Lower lobe of right lung (tissue), 2 donors: ENCODE data around the gene KCNG2. TPM values are rescaled to one million over a fixed set of nuclear protein-coding genes. Genes with fewer than 3 reads are reported as not detected.
A peak's percentile ranks its signal among the peaks of the same experiment; 100 is the strongest.

Experiments used
- ATAC-seq, 2 donors: fragments of 200-7000 bp; cut with Tn5 transposase; one replicate each; pipeline ENCODE4 v1.9.1; 2020 to 2022; ENCODE audit warnings: mild to moderate bottlenecking in 2 of 2, moderate library complexity in 2 of 2
- DNase-seq: peaks from one replicate; pipeline ENCODE4 v3.0.0-alpha.2; 2020
- H3K27ac ChIP-seq: fragments of 200-600 bp; one replicate; pipeline ENCODE4 v1.8.0; 2022
- H3K27me3 ChIP-seq: fragments of 200-600 bp; one replicate; pipeline ENCODE4 v1.8.0; 2022; ENCODE audit warnings: low read depth
- H3K36me3 ChIP-seq: fragments of 200-600 bp; one replicate; pipeline ENCODE4 v1.8.0; 2022; ENCODE audit warnings: mild to moderate bottlenecking
- H3K4me1 ChIP-seq: fragments of 200-600 bp; one replicate; pipeline ENCODE4 v1.8.0; 2022
- H3K4me3 ChIP-seq: fragments of 200-600 bp; one replicate; pipeline ENCODE4 v1.8.0; 2022; ENCODE audit warnings: mild to moderate bottlenecking
- H3K9me3 ChIP-seq: fragments of 200-600 bp; one replicate; pipeline ENCODE4 v1.8.0; 2022
- intact Hi-C: fragments of 100-400 bp; cut with DNase I; formaldehyde crosslinking; loops from one replicate; pipeline ENCODE4 v1.11.0; 2022
- total RNA-seq: library from RNA; stranded (reverse); fragmentation: NEBNext Ultra II Directional; extraction: Animal tissue kit (Norgen Biotek cat#: 25700); gene quantifications from one replicate; pipeline ENCODE4 v1.2.1, GENCODE V29; 2021
- TF ChIP-seq, protein P1 (sequence below): fragments of 200-600 bp; IDR thresholded peaks from one replicate; pipeline ENCODE4 v1.8.0; 2022; ENCODE audit warnings: antibody characterized with exemption, mild to moderate bottlenecking
- donor health status: DM: no; HTN: yes; CAD: no; lungs with severe emphysema.

Gene KCNG2
- total RNA-seq, 1 donor from 2014 or later: 0.50 TPM

DNA sequence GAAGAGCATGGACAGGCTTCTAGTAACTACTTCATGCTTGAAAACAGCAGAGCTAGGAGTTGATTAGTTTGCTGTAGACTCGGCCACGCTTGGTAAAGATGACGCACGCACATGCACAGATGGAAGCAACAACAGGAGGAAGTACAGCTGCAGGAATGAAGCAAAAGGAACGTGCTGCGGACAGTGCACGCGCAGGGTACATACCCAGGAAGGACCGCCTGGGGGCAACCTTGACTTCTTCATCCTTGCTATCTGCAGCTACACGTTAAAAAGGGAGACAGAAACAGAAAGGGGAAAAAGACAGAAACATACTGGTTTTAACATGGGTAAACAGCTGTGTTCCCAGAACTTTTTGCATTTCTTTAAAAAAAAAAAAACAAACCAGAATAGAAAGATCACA, 136.0 kb downstream of the KCNG2 start:
- no peak overlapping the region for H3K4me3 ChIP-seq
- H3K27ac ChIP-seq: no peak overlapping the region
- intact Hi-C loops: no loop called here
- TF ChIP-seq, protein P1, sequence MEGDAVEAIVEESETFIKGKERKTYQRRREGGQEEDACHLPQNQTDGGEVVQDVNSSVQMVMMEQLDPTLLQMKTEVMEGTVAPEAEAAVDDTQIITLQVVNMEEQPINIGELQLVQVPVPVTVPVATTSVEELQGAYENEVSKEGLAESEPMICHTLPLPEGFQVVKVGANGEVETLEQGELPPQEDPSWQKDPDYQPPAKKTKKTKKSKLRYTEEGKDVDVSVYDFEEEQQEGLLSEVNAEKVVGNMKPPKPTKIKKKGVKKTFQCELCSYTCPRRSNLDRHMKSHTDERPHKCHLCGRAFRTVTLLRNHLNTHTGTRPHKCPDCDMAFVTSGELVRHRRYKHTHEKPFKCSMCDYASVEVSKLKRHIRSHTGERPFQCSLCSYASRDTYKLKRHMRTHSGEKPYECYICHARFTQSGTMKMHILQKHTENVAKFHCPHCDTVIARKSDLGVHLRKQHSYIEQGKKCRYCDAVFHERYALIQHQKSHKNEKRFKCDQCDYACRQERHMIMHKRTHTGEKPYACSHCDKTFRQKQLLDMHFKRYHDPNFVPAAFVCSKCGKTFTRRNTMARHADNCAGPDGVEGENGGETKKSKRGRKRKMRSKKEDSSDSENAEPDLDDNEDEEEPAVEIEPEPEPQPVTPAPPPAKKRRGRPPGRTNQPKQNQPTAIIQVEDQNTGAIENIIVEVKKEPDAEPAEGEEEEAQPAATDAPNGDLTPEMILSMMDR: no peak
- ATAC-seq (peak; percentile 63 to 73), DNase-seq (peak; percentile 50)
- H3K36me3 ChIP-seq: peaks cover 19% of the 10 kb centered on the region
- peaks cover 41% of the 10 kb centered on the region for H3K9me3 ChIP-seq
- H3K4me1 ChIP-seq: peaks cover 9% of the 10 kb centered on the region
- H3K27me3 ChIP-seq: no peaks in the 10 kb centered on the region

DNA sequence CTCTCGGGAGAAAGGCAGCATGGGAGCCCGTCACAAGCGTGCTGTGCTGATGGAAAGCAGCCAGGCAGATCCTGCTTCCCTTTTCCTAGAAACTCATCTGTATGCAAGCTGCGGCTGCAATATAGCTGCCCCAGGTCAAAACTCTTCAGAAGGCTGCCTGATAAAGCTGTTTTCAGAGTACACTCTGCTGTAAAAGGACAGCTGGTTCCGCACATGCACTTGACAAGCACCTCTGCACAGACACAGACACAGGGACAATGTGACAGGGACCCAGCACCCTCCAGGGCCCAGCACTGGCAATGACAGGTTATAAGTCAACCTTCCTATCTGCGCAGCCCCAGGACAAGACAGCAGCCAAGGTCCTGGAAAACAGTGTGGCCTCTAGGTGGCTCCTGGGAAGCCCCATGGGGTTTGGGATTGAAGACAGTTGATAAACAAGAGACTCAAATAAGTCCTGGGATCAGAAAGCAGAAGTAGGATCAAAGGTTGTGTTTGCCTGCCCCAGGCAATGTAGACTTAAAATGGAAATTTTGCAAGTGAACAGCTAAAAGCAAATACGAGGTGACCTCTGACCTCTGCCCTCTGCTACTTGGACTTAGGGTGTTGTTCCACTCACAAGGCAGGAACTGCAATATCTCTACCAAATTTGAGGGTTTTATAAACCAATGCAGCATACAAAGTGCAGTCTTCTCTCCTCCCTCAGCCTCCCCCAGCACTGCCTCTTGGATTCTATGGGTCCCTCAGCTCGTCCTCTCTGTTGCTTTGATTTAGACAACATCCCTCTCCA, 136.8 kb downstream of the KCNG2 start:
- H3K27ac ChIP-seq: peak overlapping the region; percentile 16
- ATAC-seq: peak; percentile 54 to 58
- H3K4me3 ChIP-seq: no peak overlapping the region
- peaks cover 20% of the 10 kb centered on the region for H3K36me3 ChIP-seq
- H3K9me3 ChIP-seq: peaks cover 34% of the 10 kb centered on the region
- TF ChIP-seq, protein P1: no peak
- DNase-seq: peak; percentile 48
- H3K4me1 ChIP-seq: peaks cover 9% of the 10 kb centered on the region
- intact Hi-C loops: no loop called here
- no peaks in the 10 kb centered on the region for H3K27me3 ChIP-seq

DNA sequence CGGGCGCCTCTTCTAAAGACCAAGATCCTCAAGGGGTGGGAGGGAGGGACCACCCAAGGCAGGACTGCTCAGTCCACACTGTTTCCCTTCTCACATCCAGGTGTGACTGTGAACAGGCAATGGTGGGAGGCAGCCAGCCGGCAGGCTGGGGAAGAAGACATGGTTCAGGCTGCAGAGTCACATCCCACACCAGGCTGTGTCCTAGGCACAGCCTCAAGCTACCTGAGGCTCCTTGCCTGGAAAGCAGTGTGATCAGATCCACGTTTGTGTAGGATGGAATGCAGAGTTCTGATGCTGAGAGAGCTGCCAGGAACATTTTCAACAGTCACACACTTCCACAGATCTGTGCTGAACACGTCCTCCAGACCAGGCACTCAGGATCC, 137.4 kb downstream of the KCNG2 start:
- no peak overlapping the region for H3K4me3 ChIP-seq
- H3K4me1 ChIP-seq: peaks cover 9% of the 10 kb centered on the region
- TF ChIP-seq, protein P1: no peak
- H3K27ac ChIP-seq: no peak overlapping the region
- H3K9me3 ChIP-seq: peaks cover 29% of the 10 kb centered on the region
- DNase-seq (peak; percentile 4), ATAC-seq (no peak)
- no peaks in the 10 kb centered on the region for H3K27me3 ChIP-seq
- intact Hi-C loops: no loop called here
- peaks cover 26% of the 10 kb centered on the region for H3K36me3 ChIP-seq

DNA sequence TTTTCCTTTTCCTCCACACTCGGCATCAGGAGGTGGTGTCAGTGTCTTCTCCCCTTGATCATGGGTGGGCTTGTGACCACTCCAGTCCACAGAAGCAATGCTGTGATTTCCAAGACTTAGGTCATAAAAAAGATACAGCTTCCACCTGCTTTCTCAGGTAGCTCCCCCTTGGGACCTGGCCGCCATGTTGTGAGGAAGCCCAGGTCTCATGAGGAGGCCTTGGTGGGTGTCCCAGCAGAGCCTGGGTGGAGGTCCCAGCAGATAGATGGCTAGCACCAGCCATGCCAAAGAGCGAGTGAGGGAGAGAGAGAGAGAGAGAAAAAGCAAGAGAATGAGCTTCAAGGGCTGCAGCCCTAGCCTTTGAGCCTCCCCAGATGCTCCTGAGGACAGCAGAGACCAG, 137.8 kb downstream of the KCNG2 start:
- ATAC-seq: no peak
- peaks cover 24% of the 10 kb centered on the region for H3K9me3 ChIP-seq
- DNase-seq: peak; percentile 7
- no peaks in the 10 kb centered on the region for H3K27me3 ChIP-seq
- no peak overlapping the region for H3K4me3 ChIP-seq
- H3K4me1 ChIP-seq: peaks cover 9% of the 10 kb centered on the region
- H3K27ac ChIP-seq: no peak overlapping the region
- intact Hi-C loops: no loop called here
- H3K36me3 ChIP-seq: peaks cover 30% of the 10 kb centered on the region
- TF ChIP-seq, protein P1: no peak

DNA sequence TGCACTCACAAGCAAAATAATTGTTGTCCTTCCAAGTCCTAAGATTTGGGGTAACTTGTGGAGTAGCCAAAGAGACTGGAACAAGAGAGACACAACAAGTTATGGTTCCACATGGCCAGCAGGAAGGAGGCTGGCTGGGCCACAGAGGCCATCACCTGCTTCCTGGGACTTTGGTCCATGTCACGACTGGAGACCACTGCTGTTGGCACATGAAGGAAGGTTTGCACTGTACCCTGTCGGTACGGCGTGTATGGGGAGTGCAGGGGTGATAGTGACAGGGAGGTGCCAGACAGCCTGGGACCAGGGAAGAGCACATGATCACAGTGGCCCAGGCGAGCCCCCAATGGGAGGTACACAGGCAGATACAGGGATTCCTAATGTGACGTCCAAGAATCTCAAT, 138.2 kb downstream of the KCNG2 start:
- H3K4me1 ChIP-seq: peaks cover 9% of the 10 kb centered on the region
- ATAC-seq: no peak
- TF ChIP-seq, protein P1: no peak
- H3K27ac ChIP-seq: no peak overlapping the region
- H3K9me3 ChIP-seq: peaks cover 22% of the 10 kb centered on the region
- intact Hi-C loops: no loop called here
- no peak overlapping the region for H3K4me3 ChIP-seq
- H3K27me3 ChIP-seq: no peaks in the 10 kb centered on the region
- peak; percentile 13 for DNase-seq
- peaks cover 35% of the 10 kb centered on the region for H3K36me3 ChIP-seq
